CD8-positive, alpha-beta memory T cell (primary cell): ENCODE data around the gene DND1. TPM values are rescaled to one million over a fixed set of nuclear protein-coding genes. Genes with fewer than 3 reads are reported as not detected.
A peak's percentile ranks its signal among the peaks of the same experiment; 100 is the strongest.
"Not testable (repeated sequence)": the region's sequence is repeated elsewhere in the genome, so short reads cannot be mapped to it uniquely, and the experiment has no call there.

ENCODE experiments used
- CTCF ChIA-PET: fragments of 350-600 bp; sonication (Branson Sonifier 250); formaldehyde crosslinking; loops from one replicate; lab custom pipeline; 2021; ENCODE audit warnings: antibody characterized with exemption; lab: Charles Lee
- POLR2A ChIA-PET: fragments of 350-600 bp; sonication (Branson Sonifier 250); formaldehyde crosslinking; loops from one replicate; lab custom pipeline; 2021; ENCODE audit warnings: antibody characterized with exemption; lab: Charles Lee
- DNase-seq, 5 donors: peaks; one replicate each; pipeline versions ENCODE4 v3.0.0 to v3.0.0-alpha.2; 2020 to 2022; ENCODE audit warnings: mixed read lengths in 1 of 5
- H3K27ac ChIP-seq: one replicate; pipeline ENCODE4 v1.7.0; 2013; ENCODE audit warnings: low read depth, mild to moderate bottlenecking, low read length, moderate library complexity
- H3K27me3 ChIP-seq: 2 replicates; pipeline ENCODE4 v1.7.0; 2013; ENCODE audit warnings: low read length, mild to moderate bottlenecking; ENCODE audit not compliant: insufficient read depth, poor library complexity, severe bottlenecking
- H3K36me3 ChIP-seq: 2 replicates; pipeline ENCODE4 v1.7.0; 2013; ENCODE audit warnings: mild to moderate bottlenecking, low read length, moderate library complexity; ENCODE audit not compliant: insufficient read depth
- H3K4me1 ChIP-seq: 2 replicates; pipeline ENCODE4 v1.7.0; 2013; ENCODE audit warnings: mild to moderate bottlenecking, low read length, moderate library complexity; ENCODE audit not compliant: insufficient read depth
- H3K4me3 ChIP-seq: 2 replicates; pipeline ENCODE4 v1.7.0; 2013; ENCODE audit warnings: mild to moderate bottlenecking, low read length
- H3K9me3 ChIP-seq: 2 replicates; pipeline ENCODE4 v1.7.0; 2013; ENCODE audit warnings: mild to moderate bottlenecking, low read length
- H3K27ac Mint-ChIP-seq, 8 donors: one replicate each; pipeline ENCODE4 v1.8.0; 2020 to 2021; ENCODE audit warnings: mixed read lengths in 8 of 8, mild to moderate bottlenecking in 6 of 8, inconsistent platforms in 3 of 8, moderate library complexity in 3 of 8
- H3K27me3 Mint-ChIP-seq, 2 donors: one replicate each; pipeline ENCODE4 v1.8.0; 2020 to 2021; ENCODE audit warnings: mixed read lengths in 2 of 2, mild to moderate bottlenecking in 1 of 2, moderate library complexity in 1 of 2
- H3K36me3 Mint-ChIP-seq, 3 donors: one replicate each; pipeline ENCODE4 v1.8.0; 2020 to 2021; ENCODE audit warnings: mixed read lengths in 3 of 3, inconsistent platforms in 1 of 3, mild to moderate bottlenecking in 1 of 3
- H3K4me1 Mint-ChIP-seq, 3 donors: one replicate each; pipeline ENCODE4 v1.8.0; 2020 to 2021; ENCODE audit warnings: mixed read lengths in 3 of 3, inconsistent platforms in 1 of 3, mild to moderate bottlenecking in 1 of 3
- H3K4me3 Mint-ChIP-seq, 7 donors: one replicate each; pipeline ENCODE4 v1.8.0; 2020 to 2021; ENCODE audit warnings: mixed read lengths in 7 of 7, mild to moderate bottlenecking in 6 of 7, moderate library complexity in 4 of 7, inconsistent platforms in 2 of 7
- H3K9me3 Mint-ChIP-seq, 5 donors: one replicate each; pipeline ENCODE4 v1.8.0; 2020 to 2022; ENCODE audit warnings: mixed read lengths in 5 of 5, mild to moderate bottlenecking in 3 of 5, moderate library complexity in 2 of 5, inconsistent platforms in 1 of 5
- polyA plus RNA-seq: library from polyadenylated mRNA; unstranded; fragments of 300-500 nt; fragmentation: Illumina TruSeq; gene quantifications from one replicate; pipeline ENCODE4 v1.2.3, GENCODE V29; 2021
- total RNA-seq, 2 experiments: library from RNA; stranded (reverse); gene quantifications; one replicate each; pipeline ENCODE4 v1.2.3, GENCODE V29; 2021

The DND1 gene
- total RNA-seq (1 to 10 TPM; 2.3 to 2.9 TPM), polyA plus RNA-seq (not detected)

DNA sequence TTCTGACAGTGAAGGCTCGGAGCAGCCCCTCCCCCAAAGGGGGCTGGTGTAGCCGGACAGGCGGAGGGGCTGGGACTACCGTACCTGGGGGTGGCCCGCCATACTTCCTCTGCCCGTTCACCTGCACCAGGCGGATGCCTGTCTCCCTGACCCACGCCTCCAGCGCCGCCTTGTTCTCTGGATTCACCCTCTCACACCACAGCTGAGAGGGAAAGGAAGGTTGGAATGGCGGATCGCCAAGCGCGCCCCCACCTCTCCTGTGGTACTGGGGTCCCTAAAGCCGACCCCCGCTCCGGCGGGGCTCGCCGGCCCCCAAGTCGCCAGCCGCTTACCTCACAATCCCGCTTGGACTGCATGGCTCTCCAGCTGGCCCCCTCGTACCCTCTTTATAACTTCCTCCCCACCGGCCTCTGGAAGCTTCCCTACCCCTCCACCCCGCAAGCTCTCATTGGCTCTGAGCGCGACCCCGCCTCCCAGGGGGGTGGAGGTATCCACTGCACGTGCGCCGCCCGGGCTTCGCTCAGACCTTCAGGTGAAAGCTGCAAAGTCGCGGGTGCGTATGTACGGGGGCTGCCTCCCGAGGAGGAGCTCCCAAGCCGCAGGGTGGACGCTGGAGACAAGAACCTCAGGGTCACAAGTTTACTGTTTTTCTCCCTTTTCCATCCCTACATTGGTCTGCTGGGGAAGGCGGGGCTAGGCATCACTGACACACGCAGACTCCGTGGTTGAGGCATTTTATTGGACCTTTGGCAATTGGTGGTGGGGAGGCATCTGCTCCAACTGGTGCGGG, at the start of gene DND1:
TSS of gene DND1 (minus strand) at position 390 of the 790 bp plus-strand sequence. CDS start at position 356, 34 bp downstream.
- Mint-ChIP-seq H3K9me3 (no peaks in the 10 kb centered on the region), H3K27ac (peak within 1 kb of the TSS in 4 of 8 donors; percentile 17 to 86 (median 61)), H3K36me3 (peaks cover 14 to 89% (median 18%) of the 10 kb centered on the region in 3 donors), H3K4me1 (peaks cover 0 to 4% (median 2%) of the 10 kb centered on the region in 3 donors), H3K4me3 (peak within 1 kb of the TSS in 1 of 7 donors; percentile 20), H3K27me3 (peaks cover 0 to 2% of the 10 kb centered on the region in 2 donors)
- Histone ChIP-seq H3K4me1 (no peaks in the 10 kb centered on the region), H3K27me3 (no peaks in the 10 kb centered on the region), H3K27ac (no peak within 1 kb of the TSS), H3K36me3 (peaks cover 42% of the 10 kb centered on the region), H3K9me3 (no peaks in the 10 kb centered on the region), H3K4me3 (no peak within 1 kb of the TSS)
- ChIA-PET POLR2A (interaction anchor here (1.2 kb wide), 1 partner anchor 26 kb away, joined by 5 read pairs; the partner anchor contains the start of genes IK and NDUFA2), CTCF (no interaction called here)
- no peak for DNase-seq

- not testable (repeated sequence) for H3K4me1 Mint-ChIP-seq, H3K27ac ChIP-seq, H3K9me3 Mint-ChIP-seq, H3K27me3 ChIP-seq, H3K4me1 ChIP-seq, H3K36me3 Mint-ChIP-seq, H3K4me3 ChIP-seq, H3K9me3 ChIP-seq, H3K36me3 ChIP-seq, H3K27ac Mint-ChIP-seq, DNase-seq, H3K4me3 Mint-ChIP-seq
- ChIA-PET POLR2A (interaction anchor here (0.7 kb wide), 1 partner anchor 11 kb away, joined by 3 read pairs; no protein-coding TSS in a partner anchor), CTCF (interaction anchor here (0.6 to 2.8 kb wide), 4 partner anchors 10 to 370 kb away, joined by 3 to 17 read pairs (median 10); no protein-coding TSS in a partner anchor)
- H3K27me3 Mint-ChIP-seq = peaks cover 3 to 12% of the 10 kb centered on the region in 2 donors
Observed at GRCh38 chr5:140721395-140721794, 48.0 kb upstream of the DND1 start.

- not testable (repeated sequence) for DNase-seq, H3K4me3 ChIP-seq, H3K36me3 Mint-ChIP-seq, H3K4me1 Mint-ChIP-seq, H3K27ac ChIP-seq, H3K27me3 ChIP-seq, H3K9me3 ChIP-seq, H3K27me3 Mint-ChIP-seq, H3K27ac Mint-ChIP-seq, H3K4me3 Mint-ChIP-seq, H3K4me1 ChIP-seq, H3K36me3 ChIP-seq, H3K9me3 Mint-ChIP-seq
- POLR2A ChIA-PET = interaction anchor here (0.7 kb wide), 1 partner anchor 10 kb away, joined by 3 read pairs; no protein-coding TSS in a partner anchor
- CTCF ChIA-PET = interaction anchor here (0.8 to 2.7 kb wide), 7 partner anchors 10 to 365 kb away, joined by 3 to 21 read pairs (median 5); partner anchors contain the start of gene EIF4EBP3
Observed at GRCh38 chr5:140720738-140721137, 47.4 kb upstream of the DND1 start.

DNA sequence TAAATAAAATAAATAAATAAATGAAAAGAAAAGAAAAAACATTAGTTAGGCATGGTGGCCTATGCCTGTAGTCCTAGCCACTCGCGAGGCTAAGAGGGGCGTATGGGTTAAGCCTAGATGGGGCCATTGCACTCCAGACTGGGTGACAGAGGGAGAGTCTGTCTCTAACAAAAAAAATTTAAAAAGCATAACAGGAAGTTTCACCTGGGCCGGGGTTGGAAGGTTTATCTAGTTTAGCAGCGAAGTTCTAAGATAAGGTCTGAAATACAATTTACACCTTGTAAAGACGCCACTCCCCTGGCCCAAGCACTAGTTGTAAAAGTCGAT, 44.9 kb upstream of the DND1 start:
- H3K4me3 ChIP-seq = no peak overlapping the region
- POLR2A ChIA-PET = no interaction called here
- peak overlapping the region in 3 of 7 donors; percentile 43 to 64 (median 47) for H3K4me3 Mint-ChIP-seq
- peaks cover 0 to 1% (median under 1%) of the 10 kb centered on the region in 3 donors for H3K4me1 Mint-ChIP-seq
- H3K27me3 Mint-ChIP-seq = no peaks in the 10 kb centered on the region
- no peak overlapping the region for H3K27ac Mint-ChIP-seq
- H3K27ac ChIP-seq = peak overlapping the region; percentile 54
- no peaks in the 10 kb centered on the region for H3K9me3 Mint-ChIP-seq
- H3K9me3 ChIP-seq = no peaks in the 10 kb centered on the region
- CTCF ChIA-PET = interaction anchor here (1.2 to 2.7 kb wide), 3 partner anchors 8 to 367 kb away, joined by 5 to 21 read pairs (median 11); no protein-coding TSS in a partner anchor
- DNase-seq = no peak
- H3K4me1 ChIP-seq = no peaks in the 10 kb centered on the region
- no peaks in the 10 kb centered on the region for H3K36me3 ChIP-seq
- H3K36me3 Mint-ChIP-seq = no peaks in the 10 kb centered on the region
- H3K27me3 ChIP-seq = no peaks in the 10 kb centered on the region

- H3K4me3 Mint-ChIP-seq, H3K27me3 Mint-ChIP-seq, H3K4me1 ChIP-seq, H3K9me3 Mint-ChIP-seq, POLR2A ChIA-PET, H3K27me3 ChIP-seq, CTCF ChIA-PET, H3K9me3 ChIP-seq, DNase-seq, H3K36me3 Mint-ChIP-seq, H3K27ac Mint-ChIP-seq, H3K4me3 ChIP-seq, H3K27ac ChIP-seq, H3K36me3 ChIP-seq: not testable (repeated sequence)
- peaks cover 9 to 13% (median 11%) of the 10 kb centered on the region in 3 donors for H3K4me1 Mint-ChIP-seq
Observed at GRCh38 chr5:140716238-140716637, 42.9 kb upstream of the DND1 start.

GRCh38 chr5:140713562-140714094, 40.3 kb upstream of the DND1 start:
- Histone ChIP-seq H3K27me3 (no peaks in the 10 kb centered on the region), H3K27ac (no peak overlapping the region), H3K4me1 (peaks cover 9% of the 10 kb centered on the region), H3K4me3 (no peak overlapping the region), H3K9me3 (no peaks in the 10 kb centered on the region), H3K36me3 (no peaks in the 10 kb centered on the region)
- Mint-ChIP-seq H3K36me3 (peaks cover 0 to 7% (median 0%) of the 10 kb centered on the region in 3 donors), H3K4me3 (no peak overlapping the region), H3K27ac (peak overlapping the region in 1 of 8 donors; percentile 1), H3K4me1 (peaks cover 19 to 23% (median 21%) of the 10 kb centered on the region in 3 donors), H3K9me3 (peaks cover 0 to 6% (median 0%) of the 10 kb centered on the region in 5 donors), H3K27me3 (peaks cover 0 to 8% of the 10 kb centered on the region in 2 donors)
- POLR2A ChIA-PET = no interaction called here
- CTCF ChIA-PET = no interaction called here
- no peak for DNase-seq

DNA sequence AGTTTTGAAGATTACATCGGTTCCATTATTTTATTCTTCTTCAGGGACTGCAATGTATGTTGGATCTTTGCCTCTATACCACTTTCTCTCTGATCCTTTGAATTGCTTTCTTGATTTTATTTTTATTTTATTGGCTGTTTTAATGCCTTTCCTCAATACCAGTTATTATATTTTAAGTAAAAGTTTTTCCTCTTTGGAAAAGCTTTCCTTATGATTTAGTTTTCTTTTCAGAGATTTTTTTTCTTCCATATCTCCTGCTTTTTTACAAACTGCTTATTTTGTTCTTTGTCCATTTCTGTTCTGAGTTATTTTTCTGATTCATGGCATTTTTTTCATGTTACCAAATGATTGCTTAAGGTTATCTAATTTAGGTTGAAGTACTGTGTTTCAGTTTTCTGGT, 38.4 kb upstream of the DND1 start:
- Mint-ChIP-seq H3K27me3 (peaks cover 0 to 8% of the 10 kb centered on the region in 2 donors), H3K36me3 (peaks cover 0 to 15% (median 2%) of the 10 kb centered on the region in 3 donors), H3K4me3 (peak overlapping the region in 6 of 7 donors; percentile 92 to 100 (median 99)), H3K9me3 (peaks cover 0 to 6% (median 0%) of the 10 kb centered on the region in 5 donors), H3K27ac (peak overlapping the region in 7 of 8 donors; percentile 51 to 99 (median 98)), H3K4me1 (peaks cover 19 to 23% (median 21%) of the 10 kb centered on the region in 3 donors)
- DNase-seq = no peak
- ChIA-PET CTCF (interaction anchor here (1.1 to 2.3 kb wide), 10 partner anchors 8 to 349 kb away, joined by 3 to 11 read pairs (median 6); partner anchors contain the start of genes ANKHD1, HARS1, HARS2 and TMCO6), POLR2A (interaction anchor here (1.0 to 2.2 kb wide), 6 partner anchors 11 to 609 kb away, joined by 3 to 12 read pairs (median 8); partner anchors contain the start of genes ANKHD1, HARS1, HARS2 and IK)
- no peaks in the 10 kb centered on the region for H3K9me3 ChIP-seq
- H3K4me1 ChIP-seq = peaks cover 9% of the 10 kb centered on the region
- no peak overlapping the region for H3K27ac ChIP-seq
- H3K27me3 ChIP-seq = no peaks in the 10 kb centered on the region
- no peaks in the 10 kb centered on the region for H3K36me3 ChIP-seq
- peak overlapping the region; percentile 100 for H3K4me3 ChIP-seq
